K562 (cell line): ENCODE measurements around the gene LSP1. TPM values are rescaled to one million over a fixed set of nuclear protein-coding genes. Genes with fewer than 3 reads are reported as not detected.
A peak's percentile ranks its signal among the peaks of the same experiment; 100 is the strongest.

Experiments
- ATAC-seq: fragments of 200-7000 bp; cut with Tn5 transposase; 3 replicates; pipeline ENCODE4 v1.9.1; 2020; ENCODE audit warnings: moderate library complexity
- BruUV-seq: library from RNA; stranded (reverse); fragments of 400-500 nt; replicated peaks from 2 replicates; lab custom pipeline; 2021; lab: Mats Ljungman, UMichigan
- CTCF ChIA-PET: fragments of 300-600 bp; formaldehyde crosslinking; extraction: SDS; loops from one replicate; lab custom pipeline; 2021; ENCODE audit warnings: low intra/inter-chr PET ratio; lab: Yijun Ruan, JAX
- POLR2A ChIA-PET: fragments of 300-600, 350-650 bp; sonication (Branson Sonifier 250); formaldehyde crosslinking; extraction: SDS; loops from one replicate; lab custom pipeline; 2021; ENCODE audit warnings: antibody characterized with exemption, inconsistent platforms; lab: Yijun Ruan, JAX
- DNase-seq, 4 experiments: peaks; one replicate each; pipeline versions ENCODE4 v3.0.0 to v3.0.0-alpha.2; 2011 to 2018; ENCODE audit warnings: low spot score in 3 of 4, mixed read lengths in 3 of 4; ENCODE audit errors: extremely low read depth in 1 of 4
- FAIRE-seq: peaks from 2 replicates; lab custom pipeline; 2011; peaks lifted over from hg19 to GRCh38; lab: Jason Lieb, UNC
- H2AFZ ChIP-seq: 2 replicates; pipeline ENCODE4 v1.6.0; 2011; ENCODE audit warnings: low read depth, low read length, control low read depth, inconsistent platforms
- H3K27ac ChIP-seq: fragments of 200-600 bp; 3 replicates; pipeline ENCODE4 v1.8.0; 2011; ENCODE audit warnings: low read depth, mild to moderate bottlenecking, control low read depth, inconsistent platforms, low read length, moderate library complexity, mixed read lengths; ENCODE audit errors: extremely low read depth
- H3K27me3 ChIP-seq, 2 experiments: fragments of 300-600 bp in 1 of 2; 2 replicates in 1 of 2; 3 replicates in 1 of 2; pipeline versions ENCODE4 v1.6.0 to v1.8.0; 2011; ENCODE audit warnings: inconsistent platforms in 2 of 2, low read length in 2 of 2, mild to moderate bottlenecking in 1 of 2, mixed read lengths in 1 of 2, moderate library complexity in 1 of 2; ENCODE audit not compliant: control insufficient read depth in 2 of 2, insufficient read depth in 2 of 2
- H3K36me3 ChIP-seq: fragments of 300-600 bp; 3 replicates; pipeline ENCODE4 v1.8.0; 2011; ENCODE audit warnings: mild to moderate bottlenecking, low read length, inconsistent platforms; ENCODE audit not compliant: control insufficient read depth, insufficient read depth
- H3K4me1 ChIP-seq, 2 experiments: fragments of 200-600 bp in 1 of 2; replicated peaks in 1 of 2; 2 replicates in 1 of 2; 3 replicates in 1 of 2; pipeline versions ENCODE4 v1.5.1 to v1.8.0; 2011; ENCODE audit warnings: inconsistent platforms in 2 of 2, low read length in 2 of 2, mild to moderate bottlenecking in 1 of 2, mixed read lengths in 1 of 2, moderate library complexity in 1 of 2; ENCODE audit not compliant: control insufficient read depth in 2 of 2, insufficient read depth in 2 of 2
- H3K4me2 ChIP-seq: 2 replicates; pipeline ENCODE4 v1.6.1; 2011; ENCODE audit warnings: low read length, control low read depth, inconsistent platforms, mixed read lengths; ENCODE audit not compliant: insufficient read depth
- H3K4me3 ChIP-seq: fragments of 200-600 bp; sonication (generic), shearing (Covaris generic); 2 replicates; pipeline ENCODE4 v1.5.1; 2016; ENCODE audit warnings: control low read depth, inconsistent platforms
- H3K79me2 ChIP-seq: fragments of 200-600 bp; 3 replicates; pipeline ENCODE4 v1.8.0; 2011; ENCODE audit warnings: low read length, inconsistent platforms; ENCODE audit not compliant: control insufficient read depth, insufficient read depth
- H3K9ac ChIP-seq, 2 experiments: 2 replicates each; pipeline versions ENCODE4 v1.6.0 to v1.6.1; 2011; ENCODE audit warnings: low read depth in 2 of 2, low read length in 2 of 2, control low read depth in 1 of 2, inconsistent platforms in 1 of 2, mild to moderate bottlenecking in 1 of 2, mixed read lengths in 1 of 2; ENCODE audit not compliant: insufficient read depth in 1 of 2
- H3K9me1 ChIP-seq: one replicate; pipeline ENCODE4 v1.6.0; 2011; ENCODE audit warnings: inconsistent platforms, mild to moderate bottlenecking, low read length, moderate library complexity; ENCODE audit not compliant: control insufficient read depth, insufficient read depth
- H3K9me3 ChIP-seq: replicated peaks from 2 replicates; pipeline ENCODE4 v1.5.1; 2011; ENCODE audit warnings: low read depth, low read length, inconsistent platforms; ENCODE audit not compliant: control insufficient read depth, insufficient read depth
- H4K20me1 ChIP-seq: replicated peaks from 2 replicates; pipeline ENCODE4 v1.6.1; 2011; ENCODE audit warnings: low read length, inconsistent platforms, mixed read lengths; ENCODE audit not compliant: control insufficient read depth, insufficient read depth
- NELFE ChIP-seq: IDR thresholded peaks from 2 replicates; pipeline ENCODE4 v1.6.1; 2011; ENCODE audit warnings: mild to moderate bottlenecking; ENCODE audit not compliant: insufficient read depth, insufficient read length
- SIN3B ChIP-seq: fragments of 450-650 bp; IDR thresholded peaks from 2 replicates; pipeline ENCODE4 v1.6.1; 2017; ENCODE audit warnings: low read depth, mild to moderate bottlenecking, moderate library complexity
- SREBF2 ChIP-seq: sonication (generic); formaldehyde crosslinking; IDR thresholded peaks from 2 replicates; pipeline ENCODE4 v1.4.0; 2020; ENCODE audit warnings: mild to moderate bottlenecking, missing genetic modification reagents
- TAF7 ChIP-seq: fragments of 450-650 bp; IDR thresholded peaks from 2 replicates; pipeline ENCODE4 v1.6.1; 2016; ENCODE audit warnings: missing genetic modification characterization, missing compliant biosample characterization
- ZFP36 ChIP-seq: fragments of 150-350 bp; IDR thresholded peaks from 2 replicates; pipeline ENCODE4 v1.6.1; 2018; ENCODE audit warnings: low read length, low read depth; ENCODE audit not compliant: partially characterized antibody
- ZNF174 ChIP-seq: fragments of 250-450 bp; sonication (Bioruptor Pico); IDR thresholded peaks from 2 replicates; pipeline ENCODE4 v1.4.0; 2020; ENCODE audit warnings: mild to moderate bottlenecking
- ZNF232 ChIP-seq: sonication (generic); formaldehyde crosslinking; IDR thresholded peaks from 2 replicates; pipeline ENCODE4 v1.8.0; 2022; ENCODE audit warnings: mild to moderate bottlenecking, missing genetic modification reagents
- ZNF24 ChIP-seq: fragments of 450-650 bp; IDR thresholded peaks from 2 replicates; pipeline ENCODE4 v1.6.1; 2016
- WGBS: fragments of 100-300 bp; shearing (Covaris generic); methylation state at CpG from one replicate; pipeline ENCODE4 v1.1.6; 2016; ENCODE audit warnings: low coverage, mixed read lengths; ENCODE audit not compliant: insufficient coverage; ENCODE audit errors: missing lambda C conversion rate; 5-methylcytosine and 5-hydroxymethylcytosine counted together
- in situ Hi-C: fragments of 300-500 bp; cut with MboI; formaldehyde crosslinking; loops from 4 replicates; pipeline ENCODE4 v1.15.0; 2018; ENCODE audit warnings: inconsistent platforms, mixed read lengths
- intact Hi-C: fragments of 100-400 bp; cut with micrococcal nuclease; formaldehyde crosslinking; loops from 2 replicates; pipeline ENCODE4 v1.14.2; 2022
- polyA plus RNA-seq, 8 experiments: library from polyadenylated mRNA; depleted of rRNA in 4 of 8; stranded (reverse) in 5 of 8; unstranded in 3 of 8; fragments of >200 nt; fragmentation: Nextera tagmentation in 2 of 8; fragmentation: Illumina TruSeq in 1 of 8; extraction: Ambion mirVana in 2 of 8; extraction: Trizol in 1 of 8; gene quantifications; 2 replicates each; pipeline versions ENCODE4 v1.2.1 to v1.2.3, GENCODE V29; 2011 to 2014; ENCODE audit warnings: inconsistent platforms in 1 of 8, missing spikeins in 1 of 8
- total RNA-seq, 7 experiments: library from RNA; depleted of rRNA in 6 of 7; stranded (reverse); fragments of >200 nt in 6 of 7; fragmentation: Illumina TruSeq in 2 of 7; extraction: Trizol in 2 of 7; gene quantifications; 2 replicates each; pipeline versions ENCODE4 v1.2.1 to v1.2.3, GENCODE V29; 2011 to 2021; ENCODE audit warnings: low replicate concordance in 1 of 7

LSP1 gene
- total and polyA plus RNA-seq, 9 of the 15 experiments (the other 6 are each of a cell fraction or from before 2014, with no cell fraction given) = 0.08 to 2.9 (median 0.65) TPM; not detected in 2

- no peaks in the 10 kb centered on the region for H3K79me2 ChIP-seq
- FAIRE-seq (no peak), DNase-seq (no peak), ATAC-seq (no peak)
- H3K4me1 ChIP-seq = peaks cover 0 to 39% of the 10 kb centered on the region in 2 experiments; a peak in 2 of 5 replicates
- BruUV-seq = no TSS peak
- TF ChIP-seq ZFP36 = peak; percentile 87
- no peak for TF ChIP-seq ZNF174 (CRISPR knock-in tag)
- TF ChIP-seq NELFE = no peak
- in situ Hi-C loops = no loop called here
- H2AFZ ChIP-seq = no peak overlapping the region
- intact Hi-C loops = no loop called here
- no peak overlapping the region for H3K4me2 ChIP-seq
- ChIA-PET CTCF (interaction anchor here (0.6 kb wide), 1 partner anchor 363 kb away, joined by 5 read pairs; no protein-coding TSS in a partner anchor), POLR2A (no interaction called here)
- peaks cover 29 to 83% of the 10 kb centered on the region in 2 experiments; a peak in 4 of 5 replicates for H3K27me3 ChIP-seq
- no peak overlapping the region for H3K9ac ChIP-seq
- no peak overlapping the region for H3K4me3 ChIP-seq
- H3K9me1 ChIP-seq = no peaks in the 10 kb centered on the region
- no peak overlapping the region for H3K27ac ChIP-seq
- H4K20me1 ChIP-seq = peaks cover 15% of the 10 kb centered on the region; the same call in 1 of the 2 replicates
- no peaks in the 10 kb centered on the region for H3K9me3 ChIP-seq
- no peaks in the 10 kb centered on the region for H3K36me3 ChIP-seq
- WGBS = 7% methylated on average over 22 of the region's 25 CpGs
Observed at GRCh38 chr11:1929621-1930461, 77.0 kb downstream of the LSP1 start.

DNA sequence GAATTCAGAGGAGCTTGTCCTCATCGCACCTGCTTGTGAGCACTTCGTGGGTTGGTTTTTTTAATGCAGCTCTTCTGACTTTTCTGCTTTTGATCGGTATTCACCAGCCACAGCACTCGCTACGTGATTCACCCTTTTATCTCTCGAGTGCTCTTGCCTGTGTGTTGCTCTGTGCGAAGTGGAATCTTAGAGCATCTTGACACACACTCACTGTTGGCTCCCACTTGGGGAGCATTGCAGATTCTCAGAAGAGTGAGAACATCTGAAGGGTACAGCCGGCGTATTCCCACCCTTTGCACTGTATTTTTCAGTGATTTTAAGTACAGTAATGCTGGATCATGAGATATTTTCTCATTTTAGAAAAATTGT is 77.6 kb downstream of the LSP1 start:
- WGBS = 0% methylated on average over 9 of the region's 9 CpGs
- CTCF ChIA-PET = interaction anchor here (0.6 kb wide), 1 partner anchor 362 kb away, joined by 5 read pairs; no protein-coding TSS in a partner anchor
- in situ Hi-C loops = no loop called here

More for the DNA sequence above, 77.6 kb downstream of the LSP1 start:
- ATAC-seq (no peak), DNase-seq (no peak)
- no peak overlapping the region for H3K4me3 ChIP-seq
- BruUV-seq = no TSS peak
- H3K9me3 ChIP-seq = no peaks in the 10 kb centered on the region
- H3K36me3 ChIP-seq = no peaks in the 10 kb centered on the region
- peaks cover 32 to 87% of the 10 kb centered on the region in 2 experiments; a peak in 4 of 5 replicates for H3K27me3 ChIP-seq
- no peak overlapping the region for H3K4me2 ChIP-seq
- POLR2A ChIA-PET = no interaction called here
- TF ChIP-seq TAF7 (tag) (no peak), ZNF232 (no peak), ZNF24 (no peak), SREBF2 (CRISPR knock-in tag) (no peak), SIN3B (no peak)
- TF ChIP-seq, all 486 proteins: peak for 0
- Histone ChIP-seq H4K20me1 (peaks cover 15% of the 10 kb centered on the region; the same call in 1 of the 2 replicates), H3K79me2 (no peaks in the 10 kb centered on the region), H3K4me1 (peaks cover 0 to 42% of the 10 kb centered on the region in 2 experiments; a peak in 2 of 5 replicates), H3K9me1 (no peaks in the 10 kb centered on the region), H2AFZ (no peak overlapping the region), H3K9ac (no peak overlapping the region), H3K27ac (no peak overlapping the region)
- intact Hi-C loops = no loop called here
- peak; percentile 52 for FAIRE-seq
